Activated gamma-delta T cell treated with Interleukin-2 at 50 U/mL for 16 hours (primary cell): ENCODE measurements around the gene UBE2S.

Experiments used
- DNase-seq: peaks from one replicate; pipeline ENCODE4 v3.0.0-alpha.2; 2020

The UBE2S gene

DNA sequence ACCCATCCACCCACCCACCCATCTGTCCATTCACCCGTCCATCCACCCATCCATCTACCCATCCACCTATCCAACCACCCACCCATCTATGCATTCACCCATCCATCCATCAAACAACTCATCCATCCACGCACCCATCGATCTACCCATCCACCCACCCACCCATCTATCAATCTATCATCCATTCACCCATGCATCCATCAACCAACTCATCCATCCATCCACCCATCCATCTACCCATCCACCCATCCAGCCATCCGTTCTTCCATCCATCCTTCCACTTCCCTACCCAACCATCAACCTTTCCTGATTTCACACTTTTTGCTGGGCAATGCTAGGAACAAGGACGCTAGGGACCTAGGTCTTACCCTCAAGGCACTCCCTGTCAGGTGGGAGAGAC is 25.6 kb downstream of the UBE2S start:
- no peak for DNase-seq

DNA sequence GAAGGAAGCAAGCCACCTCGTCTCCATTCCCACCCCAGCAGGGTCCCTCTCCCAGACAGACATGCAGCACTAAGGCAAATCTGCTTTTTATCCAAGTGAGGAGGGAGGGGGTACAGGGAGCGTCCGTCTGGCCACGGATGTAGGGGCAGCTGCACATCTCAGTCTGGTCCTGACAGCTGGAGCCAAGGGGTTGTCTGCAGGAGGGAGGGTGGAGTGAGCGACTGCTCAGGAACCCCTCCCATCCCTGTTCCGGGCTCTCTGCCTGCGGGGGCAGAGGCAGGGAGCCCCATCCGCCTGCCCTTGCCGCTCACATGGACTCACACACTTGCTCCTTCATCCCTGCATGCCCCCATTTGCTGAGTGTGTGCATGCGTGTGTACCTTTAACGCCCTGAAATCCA is 28.4 kb downstream of the UBE2S start:
- DNase-seq, result no peak

DNA sequence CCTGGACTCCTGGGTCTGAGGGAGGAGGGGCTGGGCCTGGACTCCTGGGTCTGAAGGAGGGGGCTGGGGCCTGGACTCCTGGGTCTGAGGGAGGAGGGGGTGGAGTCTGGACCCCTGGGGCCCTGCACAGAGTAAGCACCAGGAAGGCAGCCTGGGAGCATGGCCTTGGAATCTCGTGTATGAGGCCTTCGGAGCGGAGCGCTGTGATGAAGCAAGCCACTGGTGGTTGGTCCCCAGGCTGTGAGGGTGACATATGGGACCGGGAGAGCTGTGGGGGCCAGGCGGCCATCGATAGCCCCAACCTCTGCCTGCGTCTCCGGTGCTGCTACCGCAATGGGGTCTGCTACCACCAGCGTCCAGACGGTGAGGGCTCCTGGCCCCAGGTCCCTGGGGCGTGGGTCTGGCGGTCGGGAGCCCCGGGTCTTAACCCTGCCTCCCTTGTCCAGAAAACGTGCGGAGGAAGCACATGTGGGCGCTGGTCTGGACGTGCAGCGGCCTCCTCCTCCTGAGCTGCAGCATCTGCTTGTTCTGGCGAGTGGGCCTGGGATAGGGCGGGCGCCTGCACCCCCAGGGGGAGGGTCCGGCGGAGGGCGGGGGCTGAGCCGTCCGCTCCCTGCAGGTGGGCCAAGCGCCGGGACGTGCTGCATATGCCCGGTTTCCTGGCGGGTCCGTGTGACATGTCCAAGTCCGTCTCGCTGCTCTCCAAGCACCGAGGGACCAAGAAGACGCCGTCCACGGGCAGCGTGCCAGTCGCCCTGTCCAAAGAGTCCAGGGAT is 30.0 kb downstream of the UBE2S start:
- DNase-seq, result no peak

DNA sequence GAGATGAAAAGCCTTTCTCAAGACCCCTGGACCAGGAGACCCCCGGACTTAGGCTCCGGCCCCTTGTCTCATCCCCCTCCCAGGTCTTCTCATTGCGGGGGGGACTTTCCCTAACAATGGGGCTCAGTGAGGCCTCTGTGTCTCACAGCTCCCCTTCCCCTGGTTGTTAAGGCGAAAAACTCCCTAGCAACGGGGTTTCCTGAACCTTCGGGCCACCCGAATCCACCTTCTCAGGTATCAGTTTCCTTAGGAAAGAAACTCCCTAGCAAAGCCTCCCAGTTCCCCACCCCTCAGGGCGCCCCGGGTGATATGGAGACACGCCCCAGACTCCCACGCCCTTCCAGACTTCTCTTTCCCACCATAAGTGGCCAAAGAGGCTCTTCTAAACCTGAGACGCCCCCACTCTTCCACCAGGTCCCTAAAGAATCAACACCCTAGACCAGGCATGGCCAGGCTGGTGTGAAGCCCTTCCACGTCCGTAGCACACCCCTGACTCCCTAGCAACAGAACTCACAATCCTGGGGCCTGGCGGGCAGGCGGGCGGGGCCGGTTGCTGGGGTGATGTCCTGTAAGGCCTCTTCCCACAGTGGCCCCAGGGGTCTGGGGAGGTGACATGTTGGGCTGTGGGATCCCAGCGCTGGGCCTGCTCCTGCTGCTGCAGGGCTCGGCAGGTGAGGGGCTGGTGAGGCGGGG is 31.2 kb downstream of the UBE2S start, which contains the start of gene TMEM190:
Gene TMEM190 (plus strand): TSS at position 586 of the 693 bp plus-strand sequence. CDS start 28 bp downstream, at position 614.
- DNase-seq, result no peak

DNA sequence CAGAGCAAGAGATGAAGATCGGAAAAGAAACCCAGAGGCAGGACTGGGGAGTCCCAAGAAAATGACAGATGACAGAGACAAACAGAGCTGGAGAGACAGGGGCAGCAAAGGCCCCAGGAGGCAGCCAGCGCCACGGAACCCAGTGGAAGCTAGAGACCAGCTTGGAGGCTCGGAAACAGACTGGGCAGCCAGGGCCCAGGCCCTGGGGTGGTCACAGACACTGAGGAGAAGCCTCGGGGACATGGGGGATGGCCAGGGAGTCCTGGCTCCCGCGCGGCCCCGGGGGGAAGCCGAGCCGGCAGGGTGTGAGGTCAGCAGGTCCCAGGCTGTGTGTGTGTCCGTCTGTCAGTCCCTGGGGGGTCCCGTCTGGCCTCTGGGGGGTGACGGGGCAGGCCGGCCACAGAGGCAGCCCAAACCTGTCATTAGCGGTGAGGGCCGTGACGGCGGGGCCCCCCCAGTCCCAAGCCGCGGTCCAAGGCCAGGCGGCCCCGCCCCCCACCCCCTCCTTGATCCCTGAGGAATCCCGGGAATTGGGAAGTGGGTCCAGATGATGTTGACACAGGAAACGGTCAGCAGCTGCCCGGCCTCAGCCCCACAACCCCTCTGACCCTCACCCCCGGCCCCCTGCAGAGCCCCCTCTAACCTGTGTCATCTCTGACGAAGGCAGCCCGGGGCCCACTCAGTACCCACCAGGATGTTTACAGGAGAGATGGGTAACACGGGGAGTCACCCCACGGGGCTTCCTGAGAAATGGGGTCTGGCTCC is 33.4 kb downstream of the UBE2S start:
- DNase-seq, result no peak

DNA sequence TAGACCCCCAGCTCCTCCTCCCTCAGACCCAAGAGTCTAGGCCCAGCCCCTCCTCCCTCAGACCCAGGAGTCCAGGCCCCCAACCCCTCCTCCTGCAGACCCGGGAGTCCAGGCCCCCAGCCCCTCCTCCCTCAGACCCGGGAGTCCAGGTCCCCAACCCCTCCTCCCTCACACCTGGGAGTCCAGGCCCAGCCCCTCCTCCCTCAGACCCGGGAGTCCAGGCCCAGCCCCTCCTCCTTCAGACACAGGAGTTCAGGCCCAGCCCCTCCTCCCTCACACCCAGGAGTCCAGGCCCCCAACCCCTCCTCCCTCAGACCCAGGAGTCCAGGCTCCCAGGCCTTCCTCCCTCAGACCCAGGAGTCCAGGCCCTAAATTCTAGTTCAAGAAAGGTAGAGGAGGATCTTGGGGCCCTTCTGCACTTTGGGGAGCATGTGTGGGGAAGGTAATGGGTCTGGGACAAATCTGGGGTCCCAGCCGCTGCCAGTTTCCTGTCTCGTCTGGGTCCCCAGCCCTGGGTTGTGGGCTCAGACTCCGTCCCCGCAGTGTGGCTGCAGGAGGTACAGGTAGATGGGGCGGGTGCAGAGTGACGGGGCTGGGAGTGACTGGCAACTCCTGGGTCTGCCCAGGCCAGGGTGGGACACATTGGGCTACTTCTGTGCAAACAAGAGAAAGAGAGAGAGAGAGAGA is 34.1 kb downstream of the UBE2S start:
- no peak for DNase-seq

DNA sequence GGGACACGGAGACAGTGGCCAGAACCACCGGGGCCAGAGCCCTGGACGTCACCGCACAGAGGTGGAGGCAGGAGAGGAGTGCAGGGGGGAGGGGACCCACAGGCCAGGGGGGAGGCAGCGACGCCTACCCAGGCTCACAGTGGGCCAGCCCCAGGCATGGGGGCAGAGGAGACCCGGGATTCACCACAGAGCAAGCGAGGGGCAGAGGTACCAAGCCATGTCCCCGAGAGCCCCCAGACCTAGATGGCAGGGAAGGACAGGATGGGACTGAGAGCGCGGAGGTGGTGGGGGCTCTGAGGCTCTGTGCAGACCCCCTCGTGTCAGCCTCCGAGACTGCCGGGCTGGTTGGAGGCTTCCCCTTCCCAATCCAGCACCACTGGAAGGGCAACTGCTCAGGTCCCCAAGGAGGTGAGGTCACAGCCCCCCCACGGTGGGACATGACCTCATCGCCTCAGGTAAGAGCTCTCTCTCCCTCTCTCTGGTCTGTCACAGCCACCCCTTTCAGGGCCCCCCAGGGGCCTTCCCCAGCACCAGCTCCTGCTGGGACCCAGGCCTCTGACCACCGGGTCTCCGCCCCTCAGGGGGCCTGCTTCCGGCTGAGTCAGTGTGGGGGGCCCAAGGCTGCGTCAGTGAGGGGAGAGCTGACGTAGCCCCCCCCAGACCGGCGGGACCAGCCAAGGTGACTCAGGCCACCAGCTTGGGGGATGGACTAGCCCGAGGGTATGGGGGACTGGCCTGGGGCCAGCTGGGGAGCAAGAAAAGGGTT is 35.1 kb downstream of the UBE2S start:
- DNase-seq, result no peak

DNA sequence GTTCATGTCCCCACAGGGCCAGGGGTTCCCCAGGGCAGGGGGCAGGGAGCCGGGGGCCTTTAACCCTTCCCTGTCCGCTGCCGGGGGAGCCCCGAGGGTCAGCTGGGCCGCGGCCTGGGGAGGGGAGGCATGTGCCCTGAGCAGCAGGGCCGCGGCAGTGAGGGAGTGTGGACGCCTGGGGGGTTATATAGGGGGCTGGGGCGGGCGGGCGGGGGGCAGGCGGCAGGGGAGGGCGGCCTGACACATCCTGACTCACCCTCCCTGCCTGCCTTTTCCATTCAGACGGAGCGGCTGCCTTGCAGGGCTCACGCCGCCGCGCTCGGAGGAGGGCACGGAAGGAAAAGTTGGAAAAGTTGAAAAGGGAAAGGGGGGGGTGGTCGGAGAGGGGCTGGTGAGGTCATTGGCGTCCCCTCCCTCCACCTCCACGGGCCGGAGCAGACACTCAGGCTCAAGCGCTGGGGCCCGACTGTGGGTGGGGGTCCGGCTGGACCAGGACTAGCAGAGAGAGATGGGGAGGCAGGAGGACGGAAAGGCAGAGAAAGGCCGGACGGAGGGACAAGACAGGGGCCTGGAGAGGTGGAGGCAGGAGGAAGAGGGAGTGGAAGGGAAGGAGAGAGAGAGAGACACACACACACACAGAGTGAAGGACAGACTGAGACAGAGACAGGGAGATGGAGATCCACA is 37.1 kb downstream of the UBE2S start, which contains the start of gene IL11:
Gene IL11 (minus strand): TSS at position 159 of the 684 bp plus-strand sequence. CDS start 153 bp downstream, at position 6.
- no peak for DNase-seq

DNA sequence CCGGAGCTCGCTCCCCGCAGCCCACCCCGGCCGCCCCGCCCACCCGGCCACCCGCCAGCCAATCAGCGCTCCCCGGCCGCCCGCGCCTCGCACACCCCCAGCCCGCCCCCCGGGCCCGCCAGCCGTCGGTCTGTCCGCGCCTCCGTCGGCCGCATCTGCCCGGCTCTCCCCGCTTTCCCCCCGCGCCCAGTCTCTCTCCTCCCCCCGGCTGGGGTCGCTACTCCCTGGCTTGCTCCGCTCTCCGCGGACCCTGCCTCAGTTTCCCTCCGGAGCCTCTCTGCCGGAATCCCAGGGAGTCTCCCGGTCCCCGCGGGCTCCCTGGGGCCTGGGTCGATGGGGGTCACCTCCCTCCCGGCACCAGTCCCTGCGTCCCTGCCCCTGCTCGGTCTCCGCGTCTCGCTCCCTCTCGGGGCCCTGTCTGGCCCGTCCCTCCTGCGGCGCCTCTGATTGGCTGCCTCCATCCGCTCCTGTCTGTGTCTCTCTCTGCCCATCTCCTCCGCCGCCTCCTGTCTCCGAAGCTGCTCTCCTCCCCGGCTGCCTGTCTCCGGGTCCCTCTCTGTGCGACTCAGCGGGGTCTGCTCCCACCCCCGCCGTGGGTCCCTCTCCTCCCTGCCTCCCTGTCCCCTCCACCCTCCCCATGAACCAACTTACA is 37.8 kb downstream of the UBE2S start:
- peak; percentile 33 for DNase-seq

DNA sequence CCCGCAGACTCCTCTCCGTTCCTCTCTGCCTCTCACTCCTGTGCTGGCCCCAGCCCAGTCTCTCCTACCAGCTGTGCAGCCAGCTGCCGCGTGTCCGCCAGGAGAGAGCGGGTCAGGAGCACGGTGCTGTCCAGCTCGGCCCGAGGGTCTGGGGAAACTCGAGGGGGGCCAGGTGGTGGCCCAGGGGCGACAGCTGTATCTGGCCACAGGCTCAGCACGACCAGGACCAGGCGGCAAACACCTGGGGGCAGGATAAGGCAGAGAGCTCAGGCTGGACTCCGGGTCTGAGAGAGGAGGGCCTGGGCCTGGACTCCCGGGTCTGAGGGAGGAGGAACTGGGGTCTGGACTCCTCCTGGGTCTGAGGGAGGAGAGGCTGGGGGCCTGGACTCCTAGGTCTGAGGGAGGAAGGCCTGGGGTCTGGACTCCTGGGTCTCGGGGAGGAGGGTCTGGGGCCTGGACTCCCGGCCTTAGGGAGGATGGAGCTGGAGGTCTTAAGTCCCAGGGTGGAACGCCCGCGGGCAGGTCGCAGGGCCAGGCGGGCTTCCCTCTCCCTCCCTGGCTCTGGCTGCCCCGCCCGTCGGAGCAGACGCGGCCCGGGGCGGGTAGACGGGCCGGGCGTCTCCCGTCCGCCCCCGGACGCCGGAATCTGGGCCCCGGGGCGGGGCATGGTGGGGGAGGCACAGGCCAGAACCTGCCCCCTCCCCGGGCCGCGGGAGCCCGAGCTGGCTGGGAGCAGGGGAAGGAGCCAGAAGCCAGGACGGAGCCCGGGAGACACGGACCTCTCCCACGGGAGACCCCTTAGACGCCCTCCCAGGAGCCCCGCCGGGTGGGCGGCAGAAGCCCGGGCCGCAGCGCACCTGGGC is 38.7 kb downstream of the UBE2S start:
- no peak for DNase-seq

DNA sequence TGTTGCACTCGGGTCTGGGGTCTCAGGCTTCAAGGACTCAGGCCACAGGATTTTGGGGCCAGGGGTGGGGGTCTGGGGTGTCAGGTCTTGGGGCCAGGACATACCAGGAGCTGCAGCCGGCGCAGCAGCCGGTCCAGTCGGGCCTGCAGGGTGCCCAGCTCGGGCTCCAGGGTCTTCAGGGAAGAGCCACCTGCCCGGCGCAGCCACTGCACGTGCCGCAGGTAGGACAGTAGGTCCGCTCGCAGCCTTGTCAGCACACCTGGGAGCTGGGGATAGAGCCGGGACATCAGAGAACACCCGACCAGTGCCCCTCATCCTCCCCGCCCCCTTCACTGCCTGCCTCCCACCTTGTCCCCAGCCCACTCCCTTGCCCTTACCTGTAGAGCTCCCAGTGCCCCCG is 39.5 kb downstream of the UBE2S start:
- DNase-seq, result no peak

DNA sequence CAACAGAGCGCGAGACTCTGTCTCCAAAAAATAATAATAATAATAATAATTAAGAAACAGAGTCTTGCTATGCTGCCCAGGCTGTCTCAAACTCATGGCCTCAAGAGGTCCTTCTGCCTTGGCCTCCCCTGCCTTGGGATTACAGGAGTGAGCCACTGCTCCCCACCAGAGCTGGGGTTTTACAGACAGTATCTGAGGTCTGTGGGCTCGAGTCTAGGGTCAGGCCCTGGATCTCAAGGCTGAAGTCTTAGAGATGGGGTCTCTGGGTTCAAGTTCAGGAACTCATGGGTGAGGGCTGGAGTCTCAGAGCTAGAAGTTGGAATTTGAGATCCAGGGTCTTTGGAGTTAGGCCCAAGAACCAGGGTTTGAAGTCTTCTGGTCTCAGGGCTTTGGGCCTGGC is 40.8 kb downstream of the UBE2S start:
- no peak for DNase-seq

DNA sequence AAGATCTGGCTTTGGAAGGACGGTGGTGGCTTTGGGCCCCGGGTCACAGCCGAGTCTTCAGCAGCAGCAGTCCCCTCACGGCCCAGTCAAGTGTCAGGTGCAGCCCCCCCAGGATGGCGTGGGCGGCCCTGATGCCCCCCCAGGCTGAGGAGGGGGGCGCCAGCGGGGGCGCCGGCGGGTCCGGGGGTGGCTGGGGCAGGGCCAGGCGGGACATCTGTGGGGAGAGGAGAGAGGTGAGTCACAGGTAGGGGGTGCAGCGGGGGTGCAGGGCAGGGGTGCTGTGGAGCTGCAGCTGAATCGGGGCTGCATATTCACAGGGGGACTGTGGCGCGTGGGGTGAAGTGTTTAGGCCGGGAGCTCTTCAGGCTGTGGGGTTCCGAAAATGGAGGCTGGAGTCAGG is 41.6 kb downstream of the UBE2S start:
- DNase-seq, result no peak

DNA sequence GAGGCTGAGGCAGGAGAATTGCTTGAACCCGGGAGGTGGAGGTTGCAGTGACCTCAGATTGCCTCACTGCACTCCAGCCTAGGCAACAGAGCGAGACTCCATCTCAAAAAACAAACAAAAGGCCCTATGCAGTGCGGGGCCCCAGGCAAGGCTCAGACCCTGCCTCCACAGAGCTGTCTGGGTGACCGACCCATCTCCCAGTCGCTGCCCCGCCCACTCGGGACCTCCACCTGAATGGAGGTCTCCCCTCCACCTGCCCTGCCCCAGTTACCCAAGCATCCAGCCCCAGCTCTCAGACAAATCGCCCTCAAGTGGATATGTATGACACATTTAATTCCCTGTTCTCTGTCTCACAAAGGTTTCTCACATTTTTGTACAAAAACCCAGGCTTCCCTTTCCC is 42.3 kb downstream of the UBE2S start:
- DNase-seq, result no peak

DNA sequence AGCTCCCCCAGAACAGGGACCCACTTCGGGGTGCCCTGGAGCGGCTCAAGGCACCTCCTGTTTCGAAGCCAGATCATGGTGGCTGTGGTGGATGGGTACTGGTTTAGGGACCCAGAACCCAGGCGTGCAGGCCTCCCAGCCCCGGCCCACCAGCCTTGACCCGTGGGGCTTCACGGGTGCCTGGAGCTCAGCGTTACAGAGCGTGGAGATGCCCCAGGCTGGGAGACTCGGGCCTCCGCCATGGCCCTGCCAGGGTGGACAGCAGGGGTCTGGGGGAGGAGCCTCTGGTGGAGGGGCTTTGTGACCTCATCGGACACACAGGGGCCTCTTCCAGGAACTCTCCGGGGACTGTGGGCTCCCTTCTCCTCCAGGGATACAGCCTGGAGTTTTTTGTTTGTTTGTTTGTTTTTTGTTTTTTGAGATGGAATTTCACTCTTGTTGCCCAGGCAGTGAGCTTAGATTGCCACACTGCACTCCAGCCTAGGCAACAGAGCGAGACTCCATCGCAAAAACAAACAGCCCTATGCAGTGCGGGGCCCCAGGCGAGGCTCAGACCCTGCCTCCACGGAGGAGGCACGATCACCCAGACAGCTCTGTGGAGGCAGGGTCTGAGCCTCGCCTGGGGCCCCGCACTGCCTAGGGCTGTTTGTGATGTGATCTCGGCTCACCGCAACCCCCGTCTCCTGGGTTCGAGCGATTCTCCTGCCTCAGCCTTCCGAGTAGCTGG is 44.4 kb downstream of the UBE2S start, which contains the start of gene GARIN5B:
Gene GARIN5B (minus strand): TSS at position 271 of the 727 bp plus-strand sequence. CDS start 194 bp downstream, at position 77.
- no peak for DNase-seq

DNA sequence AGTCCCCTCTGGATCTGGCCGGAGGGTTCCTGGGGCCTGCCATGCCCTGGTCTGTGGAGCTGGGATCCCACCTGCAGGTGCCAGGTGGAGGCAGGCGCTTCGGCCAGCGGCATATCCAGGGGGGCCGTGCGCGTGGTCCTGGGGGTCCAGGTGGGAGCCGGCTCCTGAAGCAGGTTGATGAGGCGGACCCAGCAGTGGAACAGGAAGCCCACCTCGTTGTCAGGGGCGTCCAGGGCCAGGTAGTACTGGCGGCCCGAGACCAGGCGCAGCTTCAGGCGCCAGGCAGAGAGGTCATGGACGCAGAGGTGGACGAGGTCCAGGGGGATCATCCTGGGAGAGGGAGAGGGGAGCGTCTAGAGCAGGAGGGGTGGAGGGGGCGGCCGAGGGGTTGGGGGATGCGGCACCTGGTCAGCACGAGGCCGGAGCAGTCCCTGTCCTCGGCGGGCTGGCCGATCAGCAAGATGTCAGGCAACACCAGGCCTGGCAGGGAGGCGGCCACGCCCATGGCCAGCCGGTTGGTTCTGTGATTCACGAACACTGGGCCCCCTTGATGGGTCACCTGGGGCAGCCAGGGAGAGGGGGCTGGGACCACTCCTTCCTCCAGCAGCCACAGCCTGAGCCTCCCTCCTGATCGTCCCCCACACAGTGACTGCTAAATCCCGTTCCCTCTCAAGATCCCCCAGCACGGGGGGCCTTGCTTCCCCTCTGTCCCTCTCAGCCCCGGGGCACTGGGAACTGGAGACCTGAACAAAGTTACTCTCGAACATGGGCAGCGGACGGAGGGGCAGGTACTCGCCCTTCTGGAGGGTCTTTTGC is 45.2 kb downstream of the UBE2S start:
- DNase-seq, result no peak

DNA sequence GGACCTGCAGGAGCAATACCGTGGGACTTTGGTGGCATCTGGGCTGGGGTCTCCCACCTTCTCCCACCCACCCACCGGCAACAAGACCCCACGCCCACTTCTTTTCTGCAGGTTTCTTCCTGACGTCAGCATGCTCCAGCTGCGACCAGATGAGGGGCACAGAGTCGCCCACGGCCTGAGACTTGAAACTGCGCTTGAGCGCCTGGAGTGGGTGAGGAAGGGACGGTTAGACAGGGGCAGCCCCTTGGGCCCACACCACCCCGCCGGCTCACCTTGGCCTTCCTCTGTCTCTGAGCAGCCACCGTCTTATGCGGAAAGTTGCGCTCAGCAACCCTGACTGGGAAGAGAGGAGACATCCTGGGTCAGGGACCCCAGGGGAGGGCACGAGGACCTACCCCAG is 46.7 kb downstream of the UBE2S start:
- DNase-seq, result no peak
